ENCODE data around the gene CD68.

GRCh38 chr17:7561028-7561575 is 18.3 kb upstream of the CD68 start:
- TF ChIP-seq EZH2 (IDR thresholded peaks at IDR 0.05) (no peak), POLR2AphosphoS5 (IDR thresholded peaks at IDR 0.05; ENCODE audit: borderline replicate concordance, low read depth, low read length) (no peak), FOXP2 (optimal IDR thresholded peaks at IDR 0.05; ENCODE audit: control extremely low read depth, extremely low read length, insufficient read depth) (no peak)

Data from SK-N-MC (cell line).